GM12878 (cell line): Measurements from ENCODE around the gene SOCS1. TPM values are rescaled to one million over a fixed set of nuclear protein-coding genes. Genes with fewer than 3 reads are reported as not detected.

ENCODE experiments used
- ATAC-seq: fragments of 200-7000 bp; cut with Tn5 transposase; 3 replicates; pipeline ENCODE4 v1.9.1; 2020; ENCODE audit warnings: mild to moderate bottlenecking, moderate library complexity
- BruUV-seq: library from RNA; stranded (reverse); fragments of 400-500 nt; replicated peaks from 2 replicates; lab custom pipeline; 2021; lab: Mats Ljungman, UMichigan
- CTCF ChIA-PET: fragments of 300-600 bp; sonication (Branson Sonifier 250); formaldehyde crosslinking; extraction: SDS; loops from one replicate; lab custom pipeline; 2021; ENCODE audit warnings: inconsistent platforms; lab: Yijun Ruan, JAX
- POLR2A ChIA-PET: fragments of 350-600 bp; formaldehyde crosslinking; extraction: SDS; loops from one replicate; lab custom pipeline; 2021; ENCODE audit warnings: inconsistent platforms; lab: Charles Lee
- RAD21 ChIA-PET: fragments of 300-600 bp; sonication (Branson Sonifier 250); formaldehyde crosslinking; loops from one replicate; lab custom pipeline; 2023; ENCODE audit warnings: antibody characterized with exemption; ENCODE audit not compliant: unreplicated experiment; lab: Charles Lee
- SMC1A ChIA-PET: fragments of 300-600 bp; sonication (Branson Sonifier 250); formaldehyde crosslinking; loops from one replicate; lab custom pipeline; 2023; ENCODE audit not compliant: unreplicated experiment, uncharacterized antibody; lab: Charles Lee
- DNase-seq: peaks from one replicate; pipeline ENCODE4 v3.0.0-alpha.2; 2011; ENCODE audit warnings: low read depth, low spot score
- FAIRE-seq: peaks from 3 replicates; lab custom pipeline; 2011; peaks lifted over from hg19 to GRCh38; lab: Jason Lieb, UNC
- H2AFZ ChIP-seq: 2 replicates; pipeline ENCODE4 v1.6.0; 2011; ENCODE audit warnings: low read depth, low read length, control low read depth; ENCODE audit not compliant: control insufficient read depth
- H3K27ac ChIP-seq: 2 replicates; pipeline ENCODE4 v1.5.1; 2011; ENCODE audit warnings: control low read depth; ENCODE audit not compliant: control insufficient read depth, insufficient read depth
- H3K27me3 ChIP-seq, 2 experiments: replicated peaks in 1 of 2; 2 replicates each; pipeline versions ENCODE4 v1.6.0 to v1.6.1; 2011; ENCODE audit warnings: low read length in 1 of 2; ENCODE audit not compliant: control insufficient read depth in 2 of 2, insufficient read depth in 2 of 2
- H3K36me3 ChIP-seq, 2 experiments: 2 replicates each; pipeline ENCODE4 v1.5.1; 2011; ENCODE audit warnings: low read length in 1 of 2; ENCODE audit not compliant: control insufficient read depth in 2 of 2, insufficient read depth in 2 of 2
- H3K4me1 ChIP-seq: 2 replicates; pipeline ENCODE4 v1.6.1; 2011; ENCODE audit warnings: mild to moderate bottlenecking, low read length, moderate library complexity, mixed read lengths; ENCODE audit not compliant: control insufficient read depth, insufficient read depth
- H3K4me2 ChIP-seq: 2 replicates; pipeline ENCODE4 v1.6.0; 2011; ENCODE audit warnings: control low read depth; ENCODE audit not compliant: control insufficient read depth, insufficient read depth
- H3K4me3 ChIP-seq: fragments of 200-600 bp; sonication (generic); 2 replicates; pipeline ENCODE4 v1.5.1; 2016
- H3K79me2 ChIP-seq: 2 replicates; pipeline ENCODE4 v1.6.0; 2011; ENCODE audit warnings: low read length; ENCODE audit not compliant: control insufficient read depth, insufficient read depth
- H3K9ac ChIP-seq: 2 replicates; pipeline ENCODE4 v1.8.0; 2011; ENCODE audit warnings: low read length, control low read depth, mixed read lengths; ENCODE audit not compliant: control insufficient read depth, insufficient read depth
- H3K9me3 ChIP-seq: replicated peaks from 3 replicates; pipeline ENCODE4 v1.5.1; 2011; ENCODE audit warnings: mild to moderate bottlenecking, low read length; ENCODE audit not compliant: control insufficient read depth, insufficient read depth
- H4K20me1 ChIP-seq: 2 replicates; pipeline ENCODE4 v1.6.0; 2011; ENCODE audit not compliant: control insufficient read depth, insufficient read depth
- ASH2L ChIP-seq: fragments of 300-600, 200-600 bp; sonication (generic); IDR thresholded peaks from 2 replicates; pipeline ENCODE4 v1.6.1; 2017; ENCODE audit warnings: low read depth, mild to moderate bottlenecking, borderline replicate concordance
- BHLHE40 ChIP-seq, 2 experiments: fragments of 450-650 bp in 1 of 2; IDR thresholded peaks; 2 replicates each; pipeline ENCODE4 v1.6.1; 2011 to 2017; ENCODE audit warnings: low read depth in 2 of 2, borderline replicate concordance in 1 of 2, improper control_type of control experiment in 1 of 2, low read length in 1 of 2, mild to moderate bottlenecking in 1 of 2
- BMI1 ChIP-seq: fragments of 450-650 bp; IDR thresholded peaks from 2 replicates; pipeline ENCODE4 v1.6.1; 2016; ENCODE audit warnings: mild to moderate bottlenecking, moderate library complexity, borderline replicate concordance
- HDAC2 ChIP-seq: fragments of 200-600 bp; sonication (generic); IDR thresholded peaks from 2 replicates; pipeline ENCODE4 v1.6.1; 2017
- MTA3 ChIP-seq: IDR thresholded peaks from 2 replicates; pipeline ENCODE4 v1.6.1; 2012; ENCODE audit warnings: low read length, inconsistent platforms, borderline replicate concordance
- NFYA ChIP-seq: IDR thresholded peaks from 2 replicates; pipeline ENCODE4 v1.6.1; 2011; ENCODE audit warnings: low read depth, mild to moderate bottlenecking, low read length, improper control_type of control experiment, borderline replicate concordance
- NR2F1 ChIP-seq: fragments of 450-650 bp; conservative IDR thresholded peaks from 2 replicates; pipeline ENCODE4 v1.6.1; 2017; ENCODE audit warnings: mild to moderate bottlenecking
- POLR2AphosphoS5 ChIP-seq: IDR thresholded peaks from 2 replicates; pipeline ENCODE4 v1.6.1; 2011; ENCODE audit warnings: mild to moderate bottlenecking, low read length, inconsistent platforms
- SPI1 ChIP-seq: IDR thresholded peaks from 2 replicates; pipeline ENCODE4 v1.6.1; 2011; ENCODE audit warnings: low read depth, mild to moderate bottlenecking, low read length, moderate library complexity, borderline replicate concordance; ENCODE audit not compliant: insufficient read depth
- TAF1 ChIP-seq: IDR thresholded peaks from 2 replicates; pipeline ENCODE4 v1.6.1; 2011; ENCODE audit warnings: mild to moderate bottlenecking, low read depth, low read length, borderline replicate concordance
- ZNF217 ChIP-seq: fragments of 450-650 bp; IDR thresholded peaks from 2 replicates; pipeline ENCODE4 v1.6.1; 2017; ENCODE audit warnings: antibody characterized with exemption, mild to moderate bottlenecking
- ZNF384 ChIP-seq: IDR thresholded peaks from 2 replicates; pipeline ENCODE4 v1.6.1; 2012; ENCODE audit warnings: low read depth, mild to moderate bottlenecking, low read length, improper control_type of control experiment, borderline replicate concordance
- WGBS: methylation state at CpG from one replicate; pipeline ENCODE4 v1.1.6; 2016; ENCODE audit warnings: low lambda C conversion rate; ENCODE audit not compliant: insufficient replicate concordance, insufficient coverage; ENCODE audit errors: missing lambda C conversion rate; 5-methylcytosine and 5-hydroxymethylcytosine counted together
- in situ Hi-C: fragments of 300-500 bp; cut with MboI; formaldehyde crosslinking; loops from 9 replicates; pipeline ENCODE4 v1.14.3; 2018; ENCODE audit warnings: mixed read lengths
- intact Hi-C: fragments of 100-400 bp; cut with micrococcal nuclease; formaldehyde crosslinking; loops from one replicate; pipeline ENCODE4 v1.14.2; 2022; ENCODE audit not compliant: unreplicated experiment
- polyA plus RNA-seq, 11 experiments: library from polyadenylated mRNA; depleted of rRNA in 4 of 11; unstranded in 6 of 11; stranded (reverse) in 5 of 11; fragments of >200 nt; fragmentation: Nextera tagmentation in 4 of 11; fragmentation: Illumina TruSeq in 1 of 11; extraction: Ambion mirVana in 4 of 11; extraction: Trizol in 1 of 11; gene quantifications; 1 replicate in 1 of 11; 2 replicates in 10 of 11; pipeline versions ENCODE4 v1.2.1 to v1.2.3, GENCODE V29; 2011 to 2016; ENCODE audit warnings: inconsistent platforms in 2 of 11, missing spikeins in 2 of 11, low read depth in 1 of 11
- total RNA-seq, 4 experiments: library from RNA; depleted of rRNA in 3 of 4; stranded (reverse); fragments of >200 nt in 3 of 4; fragmentation: Illumina TruSeq in 1 of 4; extraction: Trizol in 1 of 4; gene quantifications; 2 replicates each; pipeline versions ENCODE4 v1.2.1 to v1.2.3, GENCODE V29; 2013 to 2021
- TF ChIP-seq, protein P1 (sequence below): IDR thresholded peaks from 2 replicates; pipeline ENCODE4 v1.6.1; 2012; ENCODE audit warnings: low read depth, low read length, improper control_type of control experiment
- TF ChIP-seq, protein P2 (sequence below): IDR thresholded peaks from 2 replicates; pipeline ENCODE4 v1.6.1; 2012; ENCODE audit warnings: mild to moderate bottlenecking, low read depth, low read length
- TF ChIP-seq, protein P3 (sequence below): fragments of 450-650 bp; IDR thresholded peaks from 2 replicates; pipeline ENCODE4 v1.6.1; 2017; ENCODE audit warnings: mild to moderate bottlenecking

Gene SOCS1
- total and polyA plus RNA-seq, 10 of the 15 experiments (the other 5 are each of a cell fraction or from before 2014, with no cell fraction given), result 0.42 to 39.8 (median 11.2) TPM

DNA sequence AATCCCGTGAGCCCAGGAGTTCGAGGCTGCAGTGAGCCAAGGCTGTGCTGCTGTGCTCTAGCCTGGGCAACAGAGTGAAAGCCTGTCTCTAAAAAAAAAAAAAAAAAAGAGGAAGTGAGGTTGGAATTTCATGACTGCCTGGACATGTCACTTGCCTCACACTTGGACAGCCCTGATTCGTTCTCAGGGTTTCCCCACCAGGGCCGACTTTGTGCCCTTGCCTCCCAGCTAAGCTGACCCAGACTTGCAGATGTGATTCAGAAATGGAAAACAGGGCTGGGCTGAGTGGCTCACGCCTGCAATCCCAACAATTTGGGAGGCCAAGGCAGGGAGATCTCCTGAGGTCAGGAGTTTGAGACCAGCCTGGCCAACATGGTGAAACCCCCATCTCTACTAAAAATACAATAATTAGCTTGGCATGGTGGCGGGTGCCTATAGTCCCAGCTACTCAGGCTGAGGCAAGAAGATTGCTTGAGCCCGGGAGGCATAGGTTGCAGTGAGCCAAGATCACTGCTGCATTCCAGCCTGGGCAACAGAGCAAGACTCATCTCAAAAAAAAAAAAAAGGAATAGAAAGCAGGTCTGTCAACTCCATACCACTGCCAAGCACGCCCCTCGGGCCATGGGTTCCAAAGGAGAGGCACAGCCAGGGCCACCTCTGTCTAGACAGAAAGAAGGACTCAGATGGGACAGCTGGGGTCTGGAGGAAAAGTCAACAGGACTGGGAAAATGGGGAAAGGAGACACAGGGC, 46.9 kb downstream of the SOCS1 start:
- FAIRE-seq, result no peak
- ChIA-PET CTCF (interaction anchor here (0.6 to 1.2 kb wide), 5 partner anchors 9 to 137 kb away, joined by 3 to 5 read pairs (median 3); no protein-coding TSS in a partner anchor), POLR2A (interaction anchor here (0.7 to 2.3 kb wide), 8 partner anchors 9 to 153 kb away, joined by 3 to 19 read pairs (median 4); no protein-coding TSS in a partner anchor), RAD21 (interaction anchor here (1.2 to 2.5 kb wide), 7 partner anchors 9 to 109 kb away, joined by 3 to 20 read pairs (median 4); partner anchors contain the start of gene SOCS1), SMC1A (interaction anchor here (0.7 to 3.3 kb wide), 14 partner anchors 9 to 244 kb away, joined by 3 to 34 read pairs (median 4); partner anchors contain the start of gene SOCS1)
- peak; percentile 26 for ATAC-seq
- no peaks in the 10 kb centered on the region for H3K27me3 ChIP-seq
- in situ Hi-C loops, result no loop called here
- no TSS peak for BruUV-seq
- intact Hi-C loops, result loop anchor here (5.0 kb wide), 1 partner anchor 103 kb away; no protein-coding TSS in a partner anchor
- H3K27ac ChIP-seq, result peak overlapping the region; percentile 59
- H3K4me2 ChIP-seq, result peak overlapping the region; percentile 38
- H3K9me3 ChIP-seq, result peaks cover 9% of the 10 kb centered on the region; the same call in 2 of the 3 replicates
- peak; percentile 51 for DNase-seq
- peaks cover 63% of the 10 kb centered on the region for H3K4me1 ChIP-seq
- no peaks in the 10 kb centered on the region for H3K79me2 ChIP-seq
- H4K20me1 ChIP-seq, result no peaks in the 10 kb centered on the region
- peak overlapping the region; percentile 8; the same call in 1 of the 2 replicates for H2AFZ ChIP-seq
- no peaks in the 10 kb centered on the region for H3K36me3 ChIP-seq
- WGBS, result 18% methylated on average over 9 of the region's 9 CpGs
- no peak overlapping the region for H3K4me3 ChIP-seq
- no peak overlapping the region for H3K9ac ChIP-seq
- TF ChIP-seq BHLHE40 (IDR thresholded peaks at IDR 0.05; ENCODE audit: borderline replicate concordance in 1 of 2, low read depth in 2 of 2, low read length in 1 of 2) (peak in 1 of 2 experiments; percentile 12; a peak in 1 of 4 replicates), SPI1 (peak; percentile 91), ZNF384 (peak; percentile 86), POLR2AphosphoS5 (no peak), NFYA (no peak), MTA3 (no peak), HDAC2 (no peak), ZNF217 (0 out of 2 replicates have a peak, but pooled peaks have one; percentile 11), BMI1 (no peak), NR2F1 (0 out of 2 replicates have a peak, but pooled peaks have one; percentile 12), ASH2L (no peak), TAF1 (no peak)
- TF ChIP-seq, protein P1, sequence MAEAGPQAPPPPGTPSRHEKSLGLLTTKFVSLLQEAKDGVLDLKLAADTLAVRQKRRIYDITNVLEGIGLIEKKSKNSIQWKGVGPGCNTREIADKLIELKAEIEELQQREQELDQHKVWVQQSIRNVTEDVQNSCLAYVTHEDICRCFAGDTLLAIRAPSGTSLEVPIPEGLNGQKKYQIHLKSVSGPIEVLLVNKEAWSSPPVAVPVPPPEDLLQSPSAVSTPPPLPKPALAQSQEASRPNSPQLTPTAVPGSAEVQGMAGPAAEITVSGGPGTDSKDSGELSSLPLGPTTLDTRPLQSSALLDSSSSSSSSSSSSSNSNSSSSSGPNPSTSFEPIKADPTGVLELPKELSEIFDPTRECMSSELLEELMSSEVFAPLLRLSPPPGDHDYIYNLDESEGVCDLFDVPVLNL, result no peak
- TF ChIP-seq, protein P2, sequence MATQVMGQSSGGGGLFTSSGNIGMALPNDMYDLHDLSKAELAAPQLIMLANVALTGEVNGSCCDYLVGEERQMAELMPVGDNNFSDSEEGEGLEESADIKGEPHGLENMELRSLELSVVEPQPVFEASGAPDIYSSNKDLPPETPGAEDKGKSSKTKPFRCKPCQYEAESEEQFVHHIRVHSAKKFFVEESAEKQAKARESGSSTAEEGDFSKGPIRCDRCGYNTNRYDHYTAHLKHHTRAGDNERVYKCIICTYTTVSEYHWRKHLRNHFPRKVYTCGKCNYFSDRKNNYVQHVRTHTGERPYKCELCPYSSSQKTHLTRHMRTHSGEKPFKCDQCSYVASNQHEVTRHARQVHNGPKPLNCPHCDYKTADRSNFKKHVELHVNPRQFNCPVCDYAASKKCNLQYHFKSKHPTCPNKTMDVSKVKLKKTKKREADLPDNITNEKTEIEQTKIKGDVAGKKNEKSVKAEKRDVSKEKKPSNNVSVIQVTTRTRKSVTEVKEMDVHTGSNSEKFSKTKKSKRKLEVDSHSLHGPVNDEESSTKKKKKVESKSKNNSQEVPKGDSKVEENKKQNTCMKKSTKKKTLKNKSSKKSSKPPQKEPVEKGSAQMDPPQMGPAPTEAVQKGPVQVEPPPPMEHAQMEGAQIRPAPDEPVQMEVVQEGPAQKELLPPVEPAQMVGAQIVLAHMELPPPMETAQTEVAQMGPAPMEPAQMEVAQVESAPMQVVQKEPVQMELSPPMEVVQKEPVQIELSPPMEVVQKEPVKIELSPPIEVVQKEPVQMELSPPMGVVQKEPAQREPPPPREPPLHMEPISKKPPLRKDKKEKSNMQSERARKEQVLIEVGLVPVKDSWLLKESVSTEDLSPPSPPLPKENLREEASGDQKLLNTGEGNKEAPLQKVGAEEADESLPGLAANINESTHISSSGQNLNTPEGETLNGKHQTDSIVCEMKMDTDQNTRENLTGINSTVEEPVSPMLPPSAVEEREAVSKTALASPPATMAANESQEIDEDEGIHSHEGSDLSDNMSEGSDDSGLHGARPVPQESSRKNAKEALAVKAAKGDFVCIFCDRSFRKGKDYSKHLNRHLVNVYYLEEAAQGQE, result no peak
- TF ChIP-seq, protein P3, sequence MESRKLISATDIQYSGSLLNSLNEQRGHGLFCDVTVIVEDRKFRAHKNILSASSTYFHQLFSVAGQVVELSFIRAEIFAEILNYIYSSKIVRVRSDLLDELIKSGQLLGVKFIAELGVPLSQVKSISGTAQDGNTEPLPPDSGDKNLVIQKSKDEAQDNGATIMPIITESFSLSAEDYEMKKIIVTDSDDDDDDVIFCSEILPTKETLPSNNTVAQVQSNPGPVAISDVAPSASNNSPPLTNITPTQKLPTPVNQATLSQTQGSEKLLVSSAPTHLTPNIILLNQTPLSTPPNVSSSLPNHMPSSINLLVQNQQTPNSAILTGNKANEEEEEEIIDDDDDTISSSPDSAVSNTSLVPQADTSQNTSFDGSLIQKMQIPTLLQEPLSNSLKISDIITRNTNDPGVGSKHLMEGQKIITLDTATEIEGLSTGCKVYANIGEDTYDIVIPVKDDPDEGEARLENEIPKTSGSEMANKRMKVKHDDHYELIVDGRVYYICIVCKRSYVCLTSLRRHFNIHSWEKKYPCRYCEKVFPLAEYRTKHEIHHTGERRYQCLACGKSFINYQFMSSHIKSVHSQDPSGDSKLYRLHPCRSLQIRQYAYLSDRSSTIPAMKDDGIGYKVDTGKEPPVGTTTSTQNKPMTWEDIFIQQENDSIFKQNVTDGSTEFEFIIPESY, result no peak
